Hematopoietic multipotent progenitor cell treated with erythropoietin and hydrocortisone succinate and interleukin-3 and kit ligand, for 6 days (in vitro differentiated cells): ENCODE data around the gene ARHGEF1.
"Not testable (repeated sequence)": the region's sequence is repeated elsewhere in the genome, so short reads cannot be mapped to it uniquely, and the experiment has no call there.

Source experiments
- DNase-seq: peaks from one replicate; pipeline ENCODE4 v3.0.0-alpha.2; 2015

Gene ARHGEF1

GRCh38 chr19:41863209-41863931, 19.6 kb upstream of the ARHGEF1 start:
- peak; percentile 63 for DNase-seq

- DNase-seq: no peak
Measured at GRCh38 chr19:41864374-41864773, 18.6 kb upstream of the ARHGEF1 start.

GRCh38 chr19:41866284-41866683, 16.7 kb upstream of the ARHGEF1 start:
- no peak for DNase-seq

- DNase-seq: no peak
Measured at GRCh38 chr19:41868120-41868988, 14.6 kb upstream of the ARHGEF1 start.

GRCh38 chr19:41868989-41869300, 14.0 kb upstream of the ARHGEF1 start:
- no peak for DNase-seq

- DNase-seq: no peak
Measured at GRCh38 chr19:41869374-41869955, 13.5 kb upstream of the ARHGEF1 start.

GRCh38 chr19:41870401-41870873, 12.5 kb upstream of the ARHGEF1 start:
- peak; percentile 59 for DNase-seq

- peak; percentile 54 for DNase-seq
Measured at GRCh38 chr19:41871573-41872383, 11.2 kb upstream of the ARHGEF1 start.

- DNase-seq: no peak
Measured at GRCh38 chr19:41872384-41872774, 10.6 kb upstream of the ARHGEF1 start.

- peak; percentile 85 for DNase-seq
Measured at GRCh38 chr19:41872775-41873647, 10.0 kb upstream of the ARHGEF1 start.

GRCh38 chr19:41875973-41876372, 7.0 kb upstream of the ARHGEF1 start:
- DNase-seq: not testable (repeated sequence)

- DNase-seq: peak; percentile 71
Measured at GRCh38 chr19:41876847-41877832, 5.8 kb upstream of the ARHGEF1 start, which contains the start of gene CD79A. TSS of gene CD79A (plus strand) at chr19:41877279. CDS start at chr19:41877305, 26 bp downstream.

GRCh38 chr19:41877916-41878905, 4.8 kb upstream of the ARHGEF1 start:
- DNase-seq: no peak

GRCh38 chr19:41879080-41879479, 3.9 kb upstream of the ARHGEF1 start:
- DNase-seq: no peak

- DNase-seq: no peak
Measured at GRCh38 chr19:41879670-41880328, 3.2 kb upstream of the ARHGEF1 start.

GRCh38 chr19:41880329-41880708, 2.7 kb upstream of the ARHGEF1 start:
- no peak for DNase-seq

- no peak for DNase-seq
Measured at GRCh38 chr19:41883463-41883820, 458 bp downstream of the ARHGEF1 start.
